Measurements from ENCODE around the gene ADNP. TPM values are rescaled to one million over a fixed set of nuclear protein-coding genes. Genes with fewer than 3 reads are reported as not detected.

ADNP gene
- total RNA-seq, 1 donor from 2014 or later: 57.6 TPM

DNA sequence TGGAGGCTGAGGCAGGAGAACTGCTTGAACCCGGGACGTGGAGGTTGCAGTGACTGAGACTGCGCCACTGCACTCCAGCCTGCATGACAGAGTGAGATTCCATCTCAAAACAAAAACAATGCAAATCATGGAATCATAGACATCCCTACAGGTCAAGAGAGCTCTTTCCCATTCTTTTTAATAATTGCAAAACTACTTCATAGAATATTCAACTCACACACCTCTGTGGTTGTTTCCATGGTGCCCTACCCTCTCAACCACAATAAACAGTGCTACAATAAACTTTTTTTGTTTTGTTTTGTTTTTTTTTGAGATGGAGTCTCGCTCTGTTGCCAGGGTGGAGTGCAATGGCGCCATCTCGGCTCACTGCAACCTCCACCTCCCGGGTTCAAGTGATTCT is 11.8 kb upstream of the ADNP start:
- no peak for ATAC-seq
- DNase-seq (ENCODE audit: low spot score): no peak
- intact Hi-C loops (cut with DNase I): no loop called here

DNA sequence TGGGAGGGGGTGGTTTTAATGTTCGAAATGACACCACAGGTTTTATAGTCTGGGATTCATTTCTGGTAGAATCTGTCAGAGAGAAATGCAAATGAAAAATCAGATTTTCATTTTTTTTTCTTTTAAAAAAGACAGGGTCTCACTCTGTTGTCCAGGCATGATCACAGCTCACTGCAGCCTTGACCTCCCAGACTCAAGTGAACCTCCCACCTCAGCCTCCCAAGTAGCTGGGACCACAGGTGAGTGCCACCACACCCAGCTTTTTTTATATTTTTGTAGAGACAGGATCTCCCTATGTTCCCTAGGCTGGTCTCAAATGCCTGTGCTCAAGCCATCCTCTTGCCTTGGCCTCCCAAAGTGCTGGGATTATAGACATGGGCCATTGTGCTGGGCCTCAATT is 2.4 kb upstream of the ADNP start:
- ATAC-seq: no peak
- intact Hi-C loops (cut with DNase I): loop anchor here (5.0 kb wide), 1 partner anchor 141 kb away; no protein-coding TSS in a partner anchor
- DNase-seq (ENCODE audit: low spot score): no peak

DNA sequence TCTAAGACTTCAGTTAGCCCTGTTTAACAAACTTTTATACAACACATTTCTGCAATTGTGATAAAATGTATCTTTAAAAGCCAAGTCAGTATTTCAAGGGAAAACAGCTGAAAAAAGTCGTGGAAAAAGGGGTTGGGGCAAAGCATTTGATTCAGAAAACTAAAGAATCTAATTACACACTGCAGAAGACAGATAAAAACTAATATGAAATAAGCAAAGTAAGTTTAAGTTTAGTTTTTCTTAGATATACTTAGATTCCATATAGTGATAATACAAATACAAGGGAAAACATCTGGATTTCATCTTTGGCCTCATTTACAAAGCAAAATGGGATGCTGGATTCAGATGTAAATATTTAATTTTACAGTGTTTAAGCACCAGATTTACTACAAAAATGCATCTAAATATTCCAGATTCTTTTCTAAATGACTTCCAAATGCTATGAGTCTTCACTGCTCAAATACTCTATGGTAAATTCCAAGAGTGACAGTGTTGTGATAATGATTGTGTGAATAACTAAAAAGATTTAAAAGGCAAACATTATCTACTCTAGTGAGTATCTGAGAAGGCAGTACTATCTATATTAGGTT is 1.5 kb upstream of the ADNP start:
- ATAC-seq (no peak), DNase-seq (ENCODE audit: low spot score) (no peak)
- intact Hi-C loops (cut with DNase I): loop anchor here (5.0 kb wide), 1 partner anchor 140 kb away; no protein-coding TSS in a partner anchor

DNA sequence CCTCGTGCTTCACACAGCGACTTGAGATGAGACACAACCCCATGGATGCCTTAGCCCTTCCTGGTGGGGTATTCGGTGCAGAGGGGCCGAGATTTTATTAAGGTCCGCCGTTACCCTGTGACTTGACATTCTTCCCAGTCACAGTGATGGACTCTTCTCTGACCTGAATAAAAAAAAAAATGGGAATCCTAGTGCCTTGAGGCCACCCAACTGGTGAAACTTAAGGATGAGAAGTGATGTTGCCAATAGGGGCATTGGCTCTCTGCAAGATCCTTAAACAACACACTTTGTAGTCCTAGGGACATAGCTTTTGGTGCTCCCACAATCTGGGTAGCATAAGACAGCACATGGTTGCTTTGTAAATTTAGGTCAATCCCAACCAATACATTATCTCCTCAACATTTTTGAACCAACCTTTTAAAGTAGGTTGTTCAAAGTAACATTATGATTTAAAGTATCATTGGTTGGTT is 814 bp upstream of the ADNP start:
- ATAC-seq: no peak
- intact Hi-C loops (cut with DNase I): loop anchor here (5.0 kb wide), 1 partner anchor 140 kb away; no protein-coding TSS in a partner anchor
- no peak for DNase-seq (ENCODE audit: low spot score)

DNA sequence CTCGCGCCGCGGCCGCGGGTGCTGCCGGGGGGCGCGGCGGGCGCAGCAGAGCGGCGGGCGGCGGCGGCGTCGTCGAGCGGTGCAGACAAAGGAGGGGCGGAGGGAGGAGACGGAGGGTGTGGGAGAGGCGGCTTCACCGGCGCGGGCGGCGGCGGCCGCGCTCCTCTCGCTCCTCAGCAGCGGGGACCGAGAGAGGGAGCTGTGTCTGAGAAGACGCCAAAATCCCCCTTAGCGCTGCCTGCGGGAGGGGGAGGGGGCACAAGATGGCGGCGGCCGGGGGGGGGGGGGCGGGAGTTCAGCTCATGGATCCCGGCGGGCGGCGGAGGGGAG is 296 bp downstream of the ADNP start:
- intact Hi-C loops (cut with DNase I): loop anchor here (5.0 kb wide), 1 partner anchor 139 kb away; no protein-coding TSS in a partner anchor
- no peak for ATAC-seq
- no peak for DNase-seq (ENCODE audit: low spot score)

DNA sequence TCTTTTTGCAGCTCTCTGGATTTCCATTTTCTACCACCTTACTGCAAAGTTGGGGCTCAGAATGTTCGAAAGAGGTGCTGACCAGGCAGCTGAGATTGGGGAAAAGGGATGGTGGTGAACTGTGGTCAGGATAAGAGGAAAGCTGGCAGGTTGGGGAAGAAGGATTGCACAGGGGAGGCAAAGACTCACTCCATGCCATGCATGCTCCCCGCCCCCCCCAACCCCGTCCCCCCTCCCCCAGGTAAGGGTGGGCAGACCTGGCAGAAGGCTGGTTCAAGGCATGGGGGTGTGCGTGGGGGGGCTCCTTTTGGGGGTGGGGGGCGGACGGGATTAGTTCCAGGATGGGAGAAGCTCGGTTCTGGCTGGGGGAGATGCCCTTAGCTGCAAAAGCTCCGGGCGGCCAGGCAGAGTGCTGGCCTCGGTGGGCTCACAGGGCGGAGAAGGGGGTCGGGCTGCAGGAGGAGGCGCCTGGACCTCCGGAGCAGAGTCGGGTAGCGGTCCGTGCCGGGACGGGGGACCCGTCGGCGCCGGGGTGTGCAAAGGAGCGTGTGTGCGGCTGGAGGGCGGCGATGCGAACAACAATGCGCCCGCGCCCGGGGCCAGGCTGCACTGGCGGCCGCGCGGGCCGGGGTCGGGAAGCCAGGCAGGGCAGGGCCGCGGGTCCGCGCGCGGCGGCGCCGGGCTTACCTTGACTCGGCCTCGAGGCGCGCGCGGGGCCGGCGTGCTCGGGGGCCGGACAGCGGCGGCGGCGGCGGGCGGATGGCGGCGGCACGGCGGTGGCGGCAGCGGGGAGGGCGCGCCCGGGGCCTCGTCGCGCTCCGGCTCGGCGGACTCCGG is 880 bp downstream of the ADNP start:
- DNase-seq (ENCODE audit: low spot score) (peak; percentile 65), ATAC-seq (no peak)
- intact Hi-C loops (cut with DNase I): loop anchor here (5.0 kb wide), 1 partner anchor 138 kb away; no protein-coding TSS in a partner anchor

DNA sequence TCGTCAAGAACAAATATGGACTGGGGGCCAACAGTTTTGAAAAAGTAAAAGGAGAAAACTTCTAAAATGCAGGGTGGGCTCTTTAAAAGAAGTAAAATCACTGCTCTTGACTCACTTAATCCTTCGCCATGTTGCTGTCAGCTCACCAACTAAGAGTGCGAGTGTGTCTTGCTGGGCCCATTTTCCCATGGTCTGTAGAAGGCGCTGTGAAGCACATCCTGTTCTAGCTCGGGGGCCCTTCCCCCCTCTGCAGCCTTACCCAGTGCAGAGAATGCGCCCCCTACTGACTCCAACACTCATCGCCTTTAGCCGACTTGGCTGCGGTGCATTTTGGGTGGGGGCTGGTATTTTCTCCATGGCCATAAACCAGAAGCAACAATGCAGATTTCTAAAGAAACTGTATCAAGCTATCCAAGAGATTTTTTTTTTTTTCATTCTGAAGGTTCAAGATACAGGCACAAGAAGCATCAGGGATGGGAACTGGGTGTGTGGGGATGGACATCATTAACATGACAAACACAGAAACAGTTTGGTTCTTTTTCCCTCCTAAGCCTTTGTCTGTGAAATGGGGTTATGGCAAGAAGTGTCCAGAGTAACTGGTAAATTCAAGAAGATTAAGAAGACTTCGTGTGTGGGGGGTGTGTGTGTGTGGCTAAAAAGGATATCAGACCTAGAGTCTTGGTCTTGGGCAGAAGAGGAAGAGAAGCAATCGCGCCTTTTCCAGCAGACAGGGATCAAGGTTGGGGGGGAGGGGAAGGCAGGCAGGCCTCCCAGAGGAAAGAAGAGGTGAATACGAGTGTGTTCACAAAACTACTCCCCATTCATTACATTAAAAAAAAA is 1.7 kb downstream of the ADNP start:
- DNase-seq (ENCODE audit: low spot score): peak; percentile 87
- peak; percentile 73 for ATAC-seq
- intact Hi-C loops (cut with DNase I): loop anchor here (5.0 kb wide), 1 partner anchor 137 kb away; no protein-coding TSS in a partner anchor

DNA sequence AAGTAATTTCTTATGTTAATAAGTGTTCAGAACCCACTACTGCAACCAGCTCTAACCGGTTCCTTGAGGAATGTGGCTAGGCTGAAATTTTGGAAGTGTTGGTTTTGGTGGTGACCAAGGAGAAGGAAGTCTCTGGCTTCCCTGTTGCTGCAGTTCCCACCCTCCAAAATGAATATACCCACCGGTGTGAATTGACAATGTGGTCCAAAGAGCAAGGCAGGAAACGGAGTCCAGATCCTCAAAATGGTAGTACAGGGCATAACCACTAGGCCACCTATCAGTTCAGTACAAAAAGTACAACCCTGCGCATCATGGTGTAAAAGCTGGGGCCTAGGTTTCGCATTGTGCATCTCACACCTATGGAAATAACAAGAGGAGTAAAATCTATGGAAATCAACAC is 2.8 kb downstream of the ADNP start:
- DNase-seq (ENCODE audit: low spot score): no peak

DNA sequence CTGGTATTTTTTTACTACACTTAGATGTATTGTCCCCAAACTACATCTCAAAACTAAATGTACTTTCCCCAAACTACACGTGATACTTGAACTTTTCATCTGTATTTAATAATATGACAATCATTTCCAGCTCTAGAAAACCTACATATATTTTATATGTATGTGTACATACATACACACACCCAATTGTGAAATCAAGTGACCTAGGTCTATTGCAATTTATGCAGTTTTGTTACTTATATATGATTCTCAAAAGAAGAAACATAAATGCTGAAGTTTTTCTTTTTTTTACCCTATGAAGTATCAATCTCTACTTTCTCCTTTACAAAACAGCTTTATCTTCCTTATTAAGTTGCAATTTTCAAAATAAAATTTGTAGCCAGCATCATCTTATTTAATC is 4.7 kb downstream of the ADNP start:
- intact Hi-C loops (cut with DNase I): no loop called here
- ATAC-seq: no peak

More for the DNA sequence above, 2.8 kb downstream of the ADNP start:
- intact Hi-C loops (cut with DNase I): no loop called here
- no peak for ATAC-seq

DNA sequence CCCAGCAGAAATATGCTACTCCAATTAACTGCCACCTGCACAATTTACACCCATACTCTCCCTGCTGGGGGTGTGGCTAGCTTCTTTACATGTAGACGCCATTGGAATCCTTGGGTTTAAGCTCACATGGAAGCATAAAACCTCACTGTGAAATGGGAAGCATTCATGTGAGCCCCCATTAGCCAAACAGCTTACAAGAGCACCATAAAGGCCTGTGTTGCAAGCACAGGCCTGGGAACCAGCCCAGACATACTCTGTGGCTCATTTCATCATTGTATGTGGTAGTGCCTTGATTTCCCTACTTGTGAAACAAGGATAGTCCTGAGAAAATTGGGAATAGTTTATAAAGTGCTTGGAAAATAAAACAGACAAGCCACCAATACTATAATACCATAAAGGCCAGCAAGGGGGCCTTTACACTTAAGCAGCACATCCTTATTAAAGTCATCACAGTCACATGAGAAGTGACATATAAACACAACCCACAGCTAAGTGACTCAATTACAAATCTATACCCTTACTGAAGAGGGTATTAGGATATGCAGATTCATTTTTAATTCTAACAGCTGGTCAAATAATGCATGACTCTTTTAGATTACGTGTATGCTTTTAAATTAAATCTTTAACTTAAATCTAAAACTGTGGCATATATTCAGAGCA is 6.8 kb downstream of the ADNP start:
- no peak for ATAC-seq
- intact Hi-C loops (cut with DNase I): no loop called here

More for the DNA sequence above, 4.7 kb downstream of the ADNP start:
- no peak for DNase-seq (ENCODE audit: low spot score)

DNA sequence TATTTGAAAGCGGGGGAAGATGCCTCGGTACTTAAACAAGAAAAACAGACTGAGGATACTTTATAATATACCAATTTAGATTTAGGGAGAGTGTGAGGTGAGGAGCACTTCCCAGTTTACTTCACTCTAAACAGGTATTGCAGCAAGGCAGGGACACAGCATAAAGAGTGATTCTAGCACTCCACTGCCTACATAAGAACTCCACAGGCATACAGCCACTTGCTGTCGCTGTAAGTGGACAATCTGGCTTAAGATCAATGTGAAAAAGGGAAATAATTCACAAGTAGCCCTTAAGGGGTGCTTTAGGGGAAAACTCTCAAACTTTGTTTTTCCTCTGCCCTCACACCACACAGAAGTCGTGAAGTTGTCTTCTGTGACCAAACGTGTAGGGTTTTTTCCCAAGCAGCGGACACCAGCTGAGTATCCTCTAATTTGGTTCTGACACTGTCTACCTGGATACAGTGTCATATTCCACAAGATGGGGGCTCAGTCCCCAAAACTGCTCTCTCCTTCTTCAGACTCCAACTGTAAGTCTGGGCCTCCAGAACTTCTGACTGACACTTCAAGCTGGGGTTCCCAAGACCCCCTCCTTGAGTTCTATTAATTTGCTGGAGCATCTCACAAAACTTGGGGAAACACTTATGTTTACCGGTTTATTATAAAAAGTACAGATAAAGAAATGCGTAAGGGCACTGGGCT is 9.3 kb downstream of the ADNP start:
- intact Hi-C loops (cut with DNase I): no loop called here
- DNase-seq (ENCODE audit: low spot score): no peak
- ATAC-seq: no peak

More for the DNA sequence above, 6.8 kb downstream of the ADNP start:
- DNase-seq (ENCODE audit: low spot score): no peak

DNA sequence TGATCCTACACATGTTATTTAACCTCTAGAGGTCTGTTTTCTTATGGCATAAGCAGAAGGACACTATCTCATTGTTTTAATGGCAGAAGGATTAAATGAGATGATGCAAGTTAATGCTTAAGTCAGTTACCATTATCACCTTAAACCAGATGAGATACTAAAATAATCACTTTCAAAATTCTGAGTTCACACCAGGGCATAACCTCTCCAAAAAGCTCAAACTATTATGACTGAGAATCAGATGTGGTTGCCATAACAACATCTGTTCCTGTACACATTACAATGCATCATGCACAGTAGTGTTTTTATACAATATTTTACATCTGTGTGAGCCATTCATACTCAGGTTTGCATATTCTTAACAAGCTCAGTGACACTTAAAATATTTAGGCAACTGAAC is 10.2 kb downstream of the ADNP start:
- ATAC-seq (no peak), DNase-seq (ENCODE audit: low spot score) (no peak)
- intact Hi-C loops (cut with DNase I): no loop called here

DNA sequence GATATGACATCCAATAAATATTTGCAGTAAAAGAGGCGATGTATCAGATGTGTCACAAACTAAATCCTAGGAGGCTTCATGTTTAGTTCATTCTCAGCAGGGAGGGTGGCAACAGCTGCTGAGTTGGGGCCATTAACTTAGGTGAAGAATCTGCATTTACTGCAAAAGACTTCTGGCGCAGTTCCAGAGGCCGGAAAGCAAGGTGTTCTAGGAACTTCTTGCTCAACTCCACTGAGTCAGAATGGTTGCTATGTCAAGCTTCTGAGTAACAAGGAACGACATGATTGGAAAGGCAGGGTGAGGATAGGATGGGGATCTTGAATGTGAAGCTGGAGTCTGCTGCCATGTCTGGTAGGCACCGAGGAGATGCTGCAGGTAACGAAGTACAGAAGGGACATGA is 11.7 kb downstream of the ADNP start:
- ATAC-seq: no peak
- intact Hi-C loops (cut with DNase I): no loop called here
- no peak for DNase-seq (ENCODE audit: low spot score)

DNA sequence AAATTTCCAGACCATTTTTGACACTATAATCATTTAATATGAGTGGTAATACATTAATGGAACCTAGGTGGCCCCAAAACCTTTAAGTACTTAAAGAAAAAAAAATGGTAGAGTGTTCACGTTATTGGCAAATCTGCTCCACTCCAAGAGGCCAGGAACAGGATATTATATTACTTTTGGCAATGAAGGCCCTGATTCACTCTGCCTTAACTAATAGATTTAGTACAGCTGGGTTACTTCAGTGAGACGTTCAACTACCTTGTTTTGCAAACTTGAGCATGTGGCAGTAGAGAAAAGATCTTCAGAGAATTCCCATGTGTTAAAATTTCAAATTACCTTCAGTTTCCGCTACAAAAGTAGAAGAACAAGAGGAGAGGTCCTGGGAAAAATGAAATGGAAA is 12.8 kb downstream of the ADNP start:
- no peak for ATAC-seq
- DNase-seq (ENCODE audit: low spot score): no peak

DNA sequence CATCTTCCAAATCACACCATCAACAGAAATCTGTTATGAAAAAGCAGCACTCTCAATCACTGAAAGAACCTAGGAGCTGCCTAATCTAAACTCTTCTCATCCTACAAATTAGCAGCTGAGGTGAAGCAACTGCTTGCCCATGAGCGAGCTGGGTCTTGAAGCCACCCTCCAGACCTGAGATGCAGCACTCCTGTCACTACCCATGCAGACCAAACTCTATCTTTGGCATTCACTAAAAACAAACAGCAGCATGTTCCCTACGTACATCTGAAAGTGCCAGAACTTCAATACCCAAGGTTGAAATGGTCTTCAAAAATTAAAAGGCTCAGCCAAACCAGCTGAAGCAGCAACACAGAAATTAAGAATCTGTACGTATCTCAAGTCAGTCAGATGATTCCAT is 14.3 kb downstream of the ADNP start:
- ATAC-seq (no peak), DNase-seq (ENCODE audit: low spot score) (no peak)
- intact Hi-C loops (cut with DNase I): no loop called here

More for the DNA sequence above, 12.8 kb downstream of the ADNP start:
- intact Hi-C loops (cut with DNase I): no loop called here

DNA sequence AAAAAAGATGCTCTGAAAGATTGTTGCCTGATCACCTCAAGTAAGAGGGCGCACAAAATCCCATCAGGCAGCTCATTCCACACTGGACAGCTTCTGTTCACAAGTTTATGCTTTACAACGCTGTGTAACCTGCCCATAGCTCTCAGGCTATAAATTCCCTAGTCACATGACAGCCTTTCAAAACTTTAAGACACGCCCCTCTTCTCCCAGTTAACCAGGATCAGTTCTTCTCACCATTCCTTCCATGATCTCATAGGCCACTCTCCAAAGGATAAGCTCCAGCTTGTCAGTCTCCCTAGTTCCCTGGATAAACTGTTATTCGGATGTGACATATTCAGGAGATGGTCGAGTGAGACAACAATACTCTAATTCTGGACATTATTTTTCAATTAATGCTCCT is 15.0 kb downstream of the ADNP start:
- ATAC-seq: peak; percentile 32
- no peak for DNase-seq (ENCODE audit: low spot score)
- intact Hi-C loops (cut with DNase I): no loop called here

DNA sequence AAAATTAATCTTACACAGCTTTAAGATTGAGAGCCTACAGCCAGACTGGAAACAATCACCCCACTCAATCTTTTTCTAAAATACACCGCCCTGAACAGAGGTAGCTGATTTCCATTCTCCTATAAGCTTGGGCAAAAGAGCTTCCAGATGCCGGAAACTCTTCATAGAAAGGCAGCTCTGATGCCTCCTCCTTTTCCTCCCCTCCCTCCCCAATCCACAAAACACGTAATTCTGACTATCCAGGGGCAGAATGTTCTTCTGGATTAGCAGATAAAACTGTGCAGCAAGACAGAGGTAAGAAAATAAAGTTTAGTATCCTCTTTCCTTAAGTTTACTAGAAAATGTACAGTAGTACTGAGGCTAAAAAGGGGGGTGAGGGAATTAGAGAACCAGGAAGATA is 15.8 kb downstream of the ADNP start:
- ATAC-seq: no peak
- DNase-seq (ENCODE audit: low spot score): no peak
- intact Hi-C loops (cut with DNase I): no loop called here

DNA sequence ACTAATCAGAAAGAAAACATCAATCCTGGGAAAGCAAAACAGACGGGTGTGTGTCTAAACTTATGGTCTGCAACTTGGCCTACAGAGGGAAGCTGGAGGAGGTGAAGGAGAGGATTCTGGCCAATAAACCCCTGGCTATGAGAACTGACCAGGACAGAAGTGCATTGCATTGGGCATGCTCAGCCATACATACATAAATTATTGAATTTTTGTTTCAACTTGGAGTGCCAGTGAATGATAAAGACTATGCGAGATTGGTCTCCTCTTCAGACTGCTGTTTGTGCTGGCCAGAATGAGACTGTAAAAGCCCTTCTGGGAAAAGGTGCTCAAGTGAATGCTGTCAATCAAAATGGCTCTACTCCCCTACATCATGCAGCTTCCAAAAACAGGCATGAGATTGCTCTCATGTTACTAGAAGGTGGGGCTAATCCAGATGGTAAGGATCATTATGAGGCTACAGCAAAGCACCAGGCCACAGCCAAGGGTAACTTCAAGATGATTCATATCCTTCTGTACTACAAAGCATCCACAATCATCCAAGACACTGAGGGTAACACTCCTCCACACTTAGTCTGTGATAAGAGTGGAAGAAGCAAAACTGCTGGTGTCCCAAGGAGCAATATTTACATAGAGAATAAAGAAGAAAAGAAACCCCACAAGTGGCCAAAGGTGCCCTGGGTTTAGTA is 17.4 kb downstream of the ADNP start:
- DNase-seq (ENCODE audit: low spot score) (no peak), ATAC-seq (no peak)
- intact Hi-C loops (cut with DNase I): no loop called here
